HepG2 (cell line): ENCODE results near the gene HADH. TPM values are rescaled to one million over a fixed set of nuclear protein-coding genes. Genes with fewer than 3 reads are reported as not detected.

ENCODE experiments used
- ATAC-seq: fragments of 200-7000 bp; cut with Tn5 transposase; 3 replicates; pipeline ENCODE4 v1.9.1; 2020; ENCODE audit warnings: mild to moderate bottlenecking, moderate library complexity
- BruUV-seq: library from RNA; stranded (reverse); fragments of 400-500 nt; replicated peaks from 2 replicates; lab custom pipeline; 2021; lab: Mats Ljungman, UMichigan
- CTCF ChIA-PET: fragments of 300-600 bp; formaldehyde crosslinking; extraction: SDS; loops from one replicate; lab custom pipeline; 2021; ENCODE audit warnings: low total read pairs, inconsistent platforms, low intra/inter-chr PET ratio; lab: Yijun Ruan, JAX
- POLR2A ChIA-PET: fragments of 350-600 bp; sonication (Branson Sonifier 250); formaldehyde crosslinking; loops from one replicate; lab custom pipeline; 2020; ENCODE audit warnings: antibody characterized with exemption, inconsistent platforms; lab: Yijun Ruan, JAX
- DNase-seq: peaks from one replicate; pipeline ENCODE4 v3.0.0-alpha.2; 2015; ENCODE audit warnings: low spot score
- FAIRE-seq: peaks from 3 replicates; lab custom pipeline; 2011; peaks lifted over from hg19 to GRCh38; lab: Jason Lieb, UNC
- H2AFZ ChIP-seq: one replicate; pipeline ENCODE4 v1.6.1; 2011; ENCODE audit warnings: low read length, inconsistent platforms
- H3K27ac ChIP-seq: fragments of 300-600 bp; 3 replicates; pipeline ENCODE4 v1.8.0; 2011; ENCODE audit warnings: mixed run types, mild to moderate bottlenecking, mixed read lengths, low read length, inconsistent platforms; ENCODE audit not compliant: insufficient read depth; ENCODE audit errors: extremely low read length
- H3K27me3 ChIP-seq, 2 experiments: fragments of 200-600 bp in 1 of 2; 2 replicates in 1 of 2; 3 replicates in 1 of 2; pipeline versions ENCODE4 v1.6.0 to v1.8.0; 2011; ENCODE audit warnings: low read length in 2 of 2, mild to moderate bottlenecking in 2 of 2, moderate library complexity in 2 of 2, inconsistent platforms in 1 of 2; ENCODE audit not compliant: insufficient read depth in 2 of 2, control insufficient read depth in 1 of 2
- H3K36me3 ChIP-seq, 2 experiments: fragments of 200-600 bp in 1 of 2; replicated peaks in 1 of 2; 2 replicates in 1 of 2; 3 replicates in 1 of 2; pipeline versions ENCODE4 v1.5.1 to v1.8.0; 2011; ENCODE audit warnings: low read length in 2 of 2, inconsistent platforms in 1 of 2; ENCODE audit not compliant: insufficient read depth in 2 of 2, control insufficient read depth in 1 of 2
- H3K4me1 ChIP-seq: 2 replicates; pipeline ENCODE4 v1.5.1; 2012; ENCODE audit warnings: low read length, inconsistent platforms; ENCODE audit not compliant: insufficient read depth
- H3K4me2 ChIP-seq: 2 replicates; pipeline ENCODE4 v1.6.0; 2011; ENCODE audit warnings: low read depth, low read length, inconsistent platforms
- H3K4me3 ChIP-seq, 3 experiments: fragments of 200-600 bp in 1 of 3; sonication (generic), shearing (Covaris generic) in 1 of 3; replicated peaks in 1 of 3; 2 replicates each; pipeline ENCODE4 v1.5.1; 2011 to 2016; ENCODE audit warnings: low read length in 3 of 3, inconsistent platforms in 2 of 3, low read depth in 2 of 3, mild to moderate bottlenecking in 2 of 3, control low read depth in 1 of 3, mixed read lengths in 1 of 3; ENCODE audit not compliant: insufficient read depth in 1 of 3
- H3K79me2 ChIP-seq: one replicate; pipeline ENCODE4 v1.6.1; 2011; ENCODE audit warnings: low read length, inconsistent platforms; ENCODE audit not compliant: insufficient read depth
- H3K9ac ChIP-seq: 2 replicates; pipeline ENCODE4 v1.6.0; 2011; ENCODE audit warnings: mild to moderate bottlenecking, low read depth, low read length, inconsistent platforms; ENCODE audit not compliant: insufficient read depth
- H3K9me3 ChIP-seq: 2 replicates; pipeline ENCODE4 v1.5.1; 2012; ENCODE audit warnings: mild to moderate bottlenecking, low read length
- H4K20me1 ChIP-seq: 2 replicates; pipeline ENCODE4 v1.6.0; 2011; ENCODE audit warnings: inconsistent platforms, mild to moderate bottlenecking, low read length, moderate library complexity; ENCODE audit not compliant: insufficient read depth
- HNRNPK ChIP-seq: fragments of 200-400 bp; formaldehyde crosslinking; IDR thresholded peaks from 2 replicates; pipeline ENCODE4 v1.6.1; 2018; ENCODE audit warnings: low read length, low read depth, moderate library complexity, mild to moderate bottlenecking; ENCODE audit not compliant: poor library complexity, severe bottlenecking
- JARID2 ChIP-seq: sonication (generic); formaldehyde crosslinking; IDR thresholded peaks from 2 replicates; pipeline ENCODE4 v1.8.1; 2023; ENCODE audit warnings: missing genetic modification reagents, inconsistent platforms; ENCODE audit not compliant: insufficient replicate concordance
- KAT2B ChIP-seq: fragments of 150-350 bp; IDR thresholded peaks from 2 replicates; pipeline ENCODE4 v1.6.1; 2014; ENCODE audit warnings: low read depth, low read length, borderline replicate concordance
- LRRFIP1 ChIP-seq: sonication (generic); formaldehyde crosslinking; conservative IDR thresholded peaks from 2 replicates; pipeline ENCODE4 v1.4.0; 2020; ENCODE audit warnings: missing genetic modification reagents
- NFE2L1 ChIP-seq: sonication (generic); formaldehyde crosslinking; IDR thresholded peaks from 2 replicates; pipeline ENCODE4 v1.4.0; 2020; ENCODE audit warnings: missing genetic modification reagents, mild to moderate bottlenecking, borderline replicate concordance
- TAF1 ChIP-seq: sonication (generic); formaldehyde crosslinking; IDR thresholded peaks from 2 replicates; pipeline ENCODE4 v1.4.0; 2020; ENCODE audit warnings: missing genetic modification reagents
- TCF7L2 ChIP-seq: IDR thresholded peaks from 2 replicates; pipeline ENCODE4 v1.6.1; 2011; ENCODE audit warnings: mild to moderate bottlenecking, low read depth, low read length, moderate library complexity
- THAP11 ChIP-seq: IDR thresholded peaks from 2 replicates; pipeline ENCODE4 v1.6.1; 2016; ENCODE audit warnings: missing biosample characterization, missing genetic modification reagents
- ZNF264 ChIP-seq: sonication (generic); formaldehyde crosslinking; IDR thresholded peaks from 2 replicates; pipeline ENCODE4 v1.4.0; 2020; ENCODE audit warnings: missing genetic modification reagents
- ZNF550 ChIP-seq: sonication (generic); formaldehyde crosslinking; IDR thresholded peaks from 2 replicates; pipeline ENCODE4 v1.4.0; 2020; ENCODE audit warnings: mild to moderate bottlenecking, missing genetic modification reagents, borderline replicate concordance
- ZNF609 ChIP-seq: sonication (generic); formaldehyde crosslinking; IDR thresholded peaks from 2 replicates; pipeline ENCODE4 v1.4.0; 2020; ENCODE audit warnings: mild to moderate bottlenecking, missing genetic modification reagents, borderline replicate concordance
- ZNF652 ChIP-seq: IDR thresholded peaks from 2 replicates; pipeline ENCODE4 v1.6.1; 2016; ENCODE audit warnings: low read depth, borderline replicate concordance
- WGBS: methylation state at CpG from one replicate; pipeline ENCODE4 v1.1.6; 2017; ENCODE audit warnings: low lambda C conversion rate; 5-methylcytosine and 5-hydroxymethylcytosine counted together
- in situ Hi-C: cut with HindIII; loops from 2 replicates; pipeline ENCODE4 v1.10.0; 2017; ENCODE audit warnings: low pct_unique_long_range_greater_than_20kb; ENCODE audit not compliant: extremely low pct_ligation_motif_present
- intact Hi-C: fragments of 100-400 bp; cut with micrococcal nuclease; formaldehyde crosslinking; loops from one replicate; pipeline ENCODE4 v1.10.0; 2022; ENCODE audit not compliant: unreplicated experiment
- polyA plus RNA-seq, 8 experiments: library from polyadenylated mRNA; depleted of rRNA in 3 of 8; stranded (reverse) in 7 of 8; unstranded in 1 of 8; fragments of >200 nt; fragmentation: Illumina TruSeq in 4 of 8; extraction: Trizol in 4 of 8; gene quantifications; 2 replicates each; pipeline versions ENCODE4 v1.2.1 to v1.2.3, GENCODE V29; 2011 to 2016; ENCODE audit warnings: low read depth in 4 of 8, missing spikeins in 1 of 8, mixed read lengths in 1 of 8; ENCODE audit not compliant: insufficient read depth in 1 of 8
- total RNA-seq, 5 experiments: library from RNA; depleted of rRNA; stranded (reverse); fragments of >200 nt; fragmentation: Illumina TruSeq; extraction: Trizol; gene quantifications; 2 replicates each; pipeline ENCODE4 v1.2.3, GENCODE V29; 2016; ENCODE audit warnings: low read depth in 1 of 5

The HADH gene
- total and polyA plus RNA-seq, 2 of the 13 experiments (the other 11 are each of a cell fraction or from before 2014, with no cell fraction given): 29.6 to 33.9 TPM

GRCh38 chr4:107974523-107974922 lies 15.2 kb upstream of the HADH start:
- Histone ChIP-seq H3K79me2 (no peaks in the 10 kb centered on the region), H3K27ac (no peak overlapping the region), H3K9me3 (peaks cover 5% of the 10 kb centered on the region; the same call in 1 of the 2 replicates), H2AFZ (no peak overlapping the region), H3K4me1 (peaks cover 17% of the 10 kb centered on the region), H3K9ac (no peak overlapping the region), H3K36me3 (no peaks in the 10 kb centered on the region), H3K4me2 (no peak overlapping the region), H3K27me3 (no peaks in the 10 kb centered on the region), H3K4me3 (no peak overlapping the region), H4K20me1 (no peaks in the 10 kb centered on the region)
- ChIA-PET CTCF (no interaction called here), POLR2A (no interaction called here)
- FAIRE-seq (no peak), ATAC-seq (no peak), DNase-seq (no peak)
- WGBS: 77% methylated on average over 3 of the region's 3 CpGs
- TF ChIP-seq TAF1 (CRISPR knock-in tag) (no peak), KAT2B (no peak)
- in situ Hi-C loops: no loop called here
- intact Hi-C loops: no loop called here
- BruUV-seq: no TSS peak

- Histone ChIP-seq H3K27me3 (no peaks in the 10 kb centered on the region), H3K9ac (no peak overlapping the region), H3K79me2 (no peaks in the 10 kb centered on the region), H3K36me3 (no peaks in the 10 kb centered on the region), H3K27ac (no peak overlapping the region), H3K4me3 (no peak overlapping the region), H3K9me3 (peaks cover 16% of the 10 kb centered on the region; the same call in 1 of the 2 replicates), H4K20me1 (no peaks in the 10 kb centered on the region), H2AFZ (no peak overlapping the region), H3K4me2 (no peak overlapping the region), H3K4me1 (peaks cover 19% of the 10 kb centered on the region)
- POLR2A ChIA-PET: no interaction called here
- FAIRE-seq (no peak), DNase-seq (no peak), ATAC-seq (no peak)
- no TSS peak for BruUV-seq
- intact Hi-C loops: no loop called here
- in situ Hi-C loops: no loop called here
- TF ChIP-seq KAT2B: no peak
- TF ChIP-seq ZNF550 (CRISPR knock-in tag): no peak
- no peak for TF ChIP-seq ZNF264
- TF ChIP-seq TCF7L2: no peak
- TF ChIP-seq LRRFIP1 (CRISPR knock-in tag): no peak
- TF ChIP-seq ZNF652 (CRISPR knock-in tag): no peak
- no peak for TF ChIP-seq ZNF609 (CRISPR knock-in tag)
- TF ChIP-seq NFE2L1 (CRISPR knock-in tag): no peak
- no peak for TF ChIP-seq JARID2 (CRISPR knock-in tag)
- TF ChIP-seq THAP11 (CRISPR knock-in tag): no peak
- no peak for TF ChIP-seq HNRNPK
- TF ChIP-seq, all 625 proteins: peak for 0
- CTCF ChIA-PET: no interaction called here
- 78% methylated on average over 4 of the region's 4 CpGs for WGBS
These were observed 12.2 kb upstream of the HADH start for GRCh38 chr4:107977482-107977881.
